GM18868 (cell line): ENCODE data around the gene CSDE1.
A peak's percentile ranks its signal among the peaks of the same experiment; 100 is the strongest.
"Not testable (repeated sequence)": the region's sequence is repeated elsewhere in the genome, so short reads cannot be mapped to it uniquely, and the experiment has no call there.

Experiments
- ATAC-seq: cut with Tn5 transposase; IDR thresholded peaks from one replicate; pipeline ENCODE4 v1.9.1; 2021; ENCODE audit warnings: mild to moderate bottlenecking, moderate library complexity; ENCODE audit not compliant: unreplicated experiment

Gene CSDE1

DNA sequence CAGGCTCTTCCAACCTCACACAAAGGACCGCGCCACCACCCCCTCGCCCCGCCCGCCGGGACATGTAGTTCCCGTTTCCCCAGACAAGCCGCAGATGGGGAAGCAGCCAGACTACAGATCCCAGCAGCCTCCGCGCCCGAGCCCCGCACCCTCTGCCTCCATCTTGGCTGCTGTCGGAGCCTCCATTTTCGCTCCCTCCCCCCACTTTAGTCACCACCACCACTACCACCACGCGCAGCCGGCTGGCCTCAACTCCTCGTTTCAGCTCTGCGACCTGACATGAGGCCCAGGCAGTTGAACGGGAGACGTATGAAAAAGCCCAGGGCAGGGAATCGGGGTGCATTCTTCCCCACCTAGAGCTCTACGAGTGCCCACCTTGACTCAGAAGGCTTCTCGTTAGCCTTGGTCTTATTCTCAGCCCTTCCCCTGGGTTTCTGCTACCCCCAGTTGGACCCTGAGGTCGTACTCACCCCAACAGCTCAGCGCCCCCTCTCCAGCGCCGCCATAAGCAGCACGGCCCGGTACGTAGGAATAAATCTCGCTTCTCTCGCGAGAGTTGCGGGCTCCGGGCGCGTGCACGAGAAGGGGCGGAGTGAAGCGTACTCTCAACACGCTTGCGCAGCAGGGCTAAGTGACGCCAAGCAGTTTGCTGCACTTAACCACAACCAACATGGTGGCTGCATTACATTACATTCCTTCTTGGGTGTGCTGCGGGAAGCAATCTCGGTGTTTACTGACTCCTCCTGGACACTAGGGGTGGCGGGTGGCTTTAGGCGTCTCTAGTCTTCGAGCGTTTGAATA lies at the start of gene CSDE1:
CSDE1 (minus strand) TSS at position 530 of the 801 bp plus-strand sequence. CDS start 18,094 bp downstream, outside the sequence.
- ATAC-seq = peak; percentile 83

DNA sequence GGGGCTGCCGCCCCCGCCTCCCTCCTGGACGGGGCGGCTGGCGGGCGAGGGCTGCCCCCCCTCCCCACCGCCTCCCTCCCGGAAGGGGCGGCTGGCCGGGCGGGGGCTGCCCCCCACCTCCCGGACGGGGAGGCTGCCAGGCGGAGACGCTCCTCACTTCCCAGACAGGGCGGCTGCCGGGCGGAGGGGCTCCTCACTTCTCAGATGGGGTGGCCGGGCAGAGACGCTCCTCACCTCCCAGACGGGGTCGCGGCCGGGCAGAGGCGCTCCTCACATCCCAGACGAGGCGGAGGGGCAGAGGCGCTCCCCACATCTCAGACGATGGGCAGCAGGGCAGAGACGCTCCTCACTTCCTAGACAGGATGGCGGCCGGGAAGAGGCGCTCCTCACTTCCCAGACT lies 46.7 kb upstream of the CSDE1 start:
- ATAC-seq = not testable (repeated sequence)

DNA sequence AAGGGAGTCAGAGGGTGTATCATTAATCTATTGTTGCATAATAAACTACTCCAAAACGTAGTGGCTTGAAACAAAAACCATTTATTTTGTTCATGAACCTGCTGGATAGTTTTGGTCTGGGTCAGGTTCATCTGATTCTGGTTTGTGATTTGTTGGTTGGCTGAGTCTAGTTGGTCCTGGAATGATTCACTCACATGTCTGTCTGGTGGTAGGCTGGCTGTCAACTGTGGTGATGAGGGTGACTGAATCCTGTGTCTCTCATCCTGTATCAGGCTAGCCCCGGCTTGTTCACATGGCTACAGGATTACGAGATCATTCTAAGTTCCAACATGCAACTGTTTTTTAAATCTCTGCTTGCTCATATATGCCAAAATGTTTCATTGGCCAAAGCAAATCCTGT lies 45.2 kb upstream of the CSDE1 start:
- peak; percentile 59 for ATAC-seq

DNA sequence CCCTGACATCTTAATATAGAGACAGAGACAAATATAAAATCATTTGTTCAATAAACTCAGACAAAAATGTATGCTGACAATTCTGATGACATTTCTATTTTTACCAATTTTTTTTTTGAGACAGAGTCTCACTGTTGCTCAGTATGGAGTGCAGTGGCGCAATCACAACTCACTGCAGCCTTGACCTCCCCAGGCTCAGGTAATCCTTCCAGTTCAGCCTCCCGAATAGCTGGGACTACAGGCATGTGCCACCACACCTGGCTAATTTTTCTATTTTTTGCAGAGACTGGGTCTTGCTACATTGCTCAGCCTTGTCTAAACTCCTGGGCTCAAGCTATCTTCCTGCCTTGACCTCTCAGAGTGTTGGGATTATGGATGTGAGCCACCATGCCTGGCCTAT lies 36.3 kb upstream of the CSDE1 start:
- no peak for ATAC-seq

DNA sequence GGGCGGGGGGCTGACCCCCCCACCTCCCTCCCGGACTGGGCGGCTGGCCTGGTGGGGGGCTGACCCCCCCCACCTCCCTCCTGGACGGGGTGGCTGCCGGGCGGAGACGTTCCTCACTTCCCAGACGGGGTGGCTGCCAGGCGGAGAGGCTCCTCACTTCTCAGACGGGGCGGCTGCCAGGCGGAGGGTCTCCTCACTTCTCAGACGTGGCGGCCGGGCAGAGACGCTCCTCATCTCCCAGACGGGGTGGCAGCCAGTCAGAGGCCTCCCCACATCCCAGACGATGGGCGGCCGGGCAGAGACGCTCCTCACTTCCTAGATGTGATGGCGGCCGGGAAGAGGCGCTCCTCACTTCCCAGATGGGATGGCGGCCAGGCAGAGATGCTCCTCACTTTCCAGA lies 32.8 kb upstream of the CSDE1 start:
- not testable (repeated sequence) for ATAC-seq

DNA sequence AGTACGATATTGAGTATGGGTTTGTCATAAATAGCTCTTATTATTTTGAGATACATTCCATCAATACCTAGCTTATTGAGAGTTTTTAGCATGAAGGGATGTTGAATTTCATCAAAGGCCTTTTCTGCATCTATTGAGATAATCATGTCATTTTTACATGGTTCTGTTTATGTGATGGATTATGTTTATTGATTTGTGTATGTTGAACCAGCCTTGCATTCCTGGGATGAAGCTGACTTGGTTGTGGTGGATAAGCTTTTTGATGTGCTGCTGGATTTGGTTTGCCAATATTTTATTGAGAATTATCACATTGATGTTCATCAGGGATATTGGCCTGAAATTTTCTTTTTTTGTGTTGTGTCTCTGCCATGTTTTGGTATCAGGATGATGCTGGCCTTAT lies 28.7 kb upstream of the CSDE1 start:
- ATAC-seq = not testable (repeated sequence)

DNA sequence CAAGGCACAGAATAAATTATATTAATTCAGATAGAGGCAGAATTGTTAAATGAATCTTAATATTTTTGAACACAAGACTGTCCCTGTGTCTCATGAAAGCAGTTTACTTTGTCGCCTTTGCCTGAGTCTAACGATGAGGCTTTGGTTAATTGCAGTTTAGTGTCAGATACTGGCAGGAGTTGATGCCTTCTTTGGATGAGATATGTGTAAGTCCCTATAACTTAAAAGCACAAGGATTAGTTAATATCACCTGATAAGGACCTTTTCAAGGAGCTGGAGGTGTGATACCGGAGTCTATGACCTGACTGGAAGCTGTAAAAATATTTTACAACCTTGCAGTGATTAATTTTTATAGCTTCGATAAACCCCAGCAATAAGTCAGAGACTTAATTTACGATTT lies 24.7 kb upstream of the CSDE1 start:
- no peak for ATAC-seq

DNA sequence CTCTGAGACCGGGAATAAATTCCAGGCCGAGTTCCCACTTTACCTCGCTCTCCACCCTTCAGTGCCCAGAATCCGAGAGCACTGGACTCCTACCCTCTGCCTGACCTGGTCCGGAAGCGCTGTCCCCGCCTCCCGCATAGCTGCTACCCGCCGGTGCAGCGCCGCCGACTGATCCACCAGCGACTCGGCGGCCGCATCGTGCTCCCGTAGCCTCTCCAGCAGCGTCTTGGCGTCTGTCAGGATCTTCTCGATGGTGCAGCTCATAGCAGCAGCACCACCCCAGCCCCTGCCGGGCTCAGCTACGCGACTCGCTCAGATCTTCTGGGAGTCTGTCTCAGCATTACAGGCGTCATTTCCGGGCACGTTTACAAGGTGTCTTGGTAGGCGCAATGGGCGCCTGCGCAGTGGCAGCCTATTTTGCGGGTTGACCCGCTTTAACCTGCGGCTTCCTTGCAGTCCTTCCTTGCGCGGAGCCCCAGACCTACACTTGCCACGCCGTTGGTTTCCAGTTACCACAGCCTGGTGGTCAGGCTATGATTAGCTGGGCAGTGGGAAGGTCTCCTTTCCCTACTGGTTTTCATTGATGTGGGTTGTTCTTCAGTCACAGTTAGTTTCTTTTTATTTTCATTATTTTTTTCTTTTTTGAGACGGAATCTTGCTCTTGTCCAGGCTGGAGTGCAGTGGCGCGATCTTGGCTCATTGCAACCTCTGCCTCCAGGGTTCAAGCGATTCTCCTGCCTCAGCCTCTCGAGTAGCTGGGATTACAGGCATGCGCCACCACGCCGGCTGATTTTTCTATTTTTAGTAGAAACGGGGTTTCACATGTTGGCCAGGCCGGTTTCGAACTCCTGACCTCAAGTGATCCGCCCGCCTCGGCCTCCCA lies 22.8 kb upstream of the CSDE1 start, which contains the start of gene SIKE1:
SIKE1 (minus strand) TSS at position 342 of the 883 bp plus-strand sequence; CDS start at position 264, 78 bp downstream.
- peak; percentile 100 for ATAC-seq

DNA sequence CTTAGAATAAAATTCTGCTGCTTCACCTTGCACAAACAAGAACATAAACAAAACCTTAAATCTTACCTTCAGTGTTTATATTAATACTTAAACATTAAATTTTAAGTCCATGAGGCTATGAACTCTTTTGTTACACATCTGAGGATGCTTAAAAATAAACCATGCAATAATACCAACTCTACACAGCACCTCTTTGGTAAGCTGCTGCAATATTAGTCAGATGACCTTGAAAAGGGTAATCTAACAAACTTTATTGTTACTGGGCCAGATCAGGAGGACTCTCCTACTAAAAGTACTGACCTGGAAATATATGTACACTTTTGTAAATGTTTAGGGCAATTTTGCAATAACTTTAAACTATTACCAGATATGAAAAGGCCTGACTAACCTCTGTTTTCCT lies 21.9 kb upstream of the CSDE1 start:
- ATAC-seq = no peak

DNA sequence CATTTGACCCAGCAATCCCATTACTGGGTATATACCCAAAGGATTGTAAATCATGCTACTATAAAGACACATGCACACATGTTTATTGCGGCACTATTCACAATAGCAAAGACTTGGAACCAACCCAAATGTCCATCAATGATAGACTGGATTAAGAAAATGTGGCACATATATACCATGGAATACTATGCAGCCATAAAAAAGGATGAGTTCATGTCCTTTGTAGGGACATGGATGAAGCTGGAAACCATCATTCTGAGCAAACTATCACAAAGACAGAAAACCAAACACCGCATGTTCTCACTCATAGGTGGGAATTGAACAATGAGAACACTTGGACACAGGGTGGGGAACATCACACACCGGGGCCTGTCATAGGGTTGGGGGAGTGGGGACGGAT lies 18.9 kb upstream of the CSDE1 start:
- ATAC-seq = not testable (repeated sequence)

DNA sequence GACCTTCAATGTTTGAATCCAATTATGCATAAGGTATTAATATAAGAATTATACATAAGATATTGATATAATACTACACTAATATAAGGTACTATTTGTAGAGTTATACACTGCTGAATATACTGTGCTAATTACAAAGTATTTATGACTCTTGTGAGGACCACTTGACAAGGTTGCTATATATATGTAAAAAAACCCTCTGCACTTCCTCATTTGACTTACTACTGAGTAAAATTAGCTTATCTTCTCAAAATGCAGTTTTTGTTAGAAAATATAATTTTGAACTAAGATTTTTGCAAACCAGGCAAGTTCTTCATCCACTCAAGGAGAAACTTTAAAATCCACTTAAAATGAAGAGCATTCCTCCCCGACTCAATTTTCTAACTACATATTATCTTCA lies 14.2 kb upstream of the CSDE1 start:
- ATAC-seq = no peak

DNA sequence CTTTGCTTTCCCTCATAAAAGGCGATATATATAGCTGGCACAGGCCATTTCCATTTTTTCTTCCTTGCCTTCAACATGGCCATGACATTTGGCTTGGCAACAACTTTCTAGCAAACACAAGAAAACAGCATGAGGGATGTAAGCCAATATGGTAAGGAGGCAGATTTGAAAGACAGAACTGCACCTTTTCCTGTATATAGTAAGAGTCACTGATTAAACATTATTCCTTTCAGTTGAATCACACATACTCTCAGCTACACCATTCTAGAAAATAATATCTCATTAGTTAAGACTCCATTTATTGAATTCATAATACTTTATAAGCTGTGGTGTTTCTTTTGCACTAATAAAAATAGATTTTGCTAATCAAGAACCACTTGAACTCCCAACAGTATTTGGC lies 13.2 kb upstream of the CSDE1 start:
- no peak for ATAC-seq

DNA sequence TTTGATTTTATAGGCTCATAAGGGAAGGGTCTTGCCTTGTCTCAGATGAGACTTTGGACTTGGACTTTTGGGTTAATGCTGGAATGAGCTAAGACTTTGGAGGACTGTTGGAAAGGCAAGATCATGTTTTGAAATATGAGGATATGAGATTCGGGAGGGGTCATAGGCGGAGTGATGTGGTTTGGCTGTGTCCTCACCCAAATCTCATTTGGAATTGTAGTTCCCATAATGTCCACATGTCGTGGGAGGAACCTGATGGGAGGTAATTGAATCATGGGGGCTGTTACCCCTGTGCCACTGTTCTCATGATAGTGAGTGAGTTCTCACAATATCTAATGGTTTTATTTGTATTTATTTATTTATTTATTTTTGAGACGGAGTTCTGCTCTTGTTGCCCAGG lies 6.9 kb upstream of the CSDE1 start:
- no peak for ATAC-seq

DNA sequence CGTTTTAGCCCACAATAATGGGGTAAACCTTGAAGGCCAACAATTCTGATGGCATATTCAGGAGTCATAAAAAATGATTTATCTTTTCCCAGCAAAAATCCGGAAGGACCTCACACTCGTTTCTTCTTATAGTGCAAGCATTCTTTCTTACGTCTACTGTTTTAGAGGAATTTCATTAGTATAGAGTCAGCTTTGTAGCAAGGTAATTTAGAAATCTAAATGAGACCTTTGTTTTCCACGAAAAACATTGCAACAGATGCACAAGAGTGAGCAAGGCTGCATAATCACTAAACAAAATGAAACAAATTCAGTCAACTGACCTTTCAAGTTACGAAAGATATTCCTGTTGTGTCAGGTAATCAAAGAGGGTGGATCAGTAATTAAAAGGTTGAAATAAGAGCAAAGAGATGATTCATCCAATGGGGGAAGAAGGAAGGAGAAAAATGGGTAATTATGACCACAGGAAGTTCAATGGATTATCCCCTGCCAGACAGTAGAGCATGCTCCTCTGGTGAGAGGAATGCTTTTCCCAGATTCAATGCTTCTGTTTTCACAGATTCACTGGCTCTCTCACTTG lies 560 bp upstream of the CSDE1 start:
- no peak for ATAC-seq

DNA sequence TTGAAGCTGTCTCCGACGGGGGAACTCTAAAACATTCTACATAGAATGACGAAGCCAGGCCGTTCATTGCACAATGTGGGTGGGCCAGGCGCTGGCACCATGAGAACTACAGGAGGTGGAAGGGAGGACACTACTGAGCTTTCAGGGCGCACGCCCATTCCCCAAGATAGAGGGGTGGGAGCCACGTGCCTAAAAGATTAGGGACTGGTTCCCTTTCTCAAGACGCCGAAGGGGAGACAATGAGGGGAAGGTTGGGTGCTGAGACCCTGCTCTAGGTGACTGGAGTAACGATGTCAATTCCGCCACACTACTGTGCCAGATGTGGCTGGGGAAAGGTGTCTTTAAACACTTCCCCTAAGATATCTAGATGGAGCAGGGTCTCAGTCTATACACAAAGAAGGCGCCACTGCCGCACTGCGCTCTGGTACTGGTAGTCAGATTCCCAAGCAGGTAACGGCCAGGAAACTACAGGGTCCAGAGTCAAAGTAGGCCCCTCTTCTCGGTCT lies 782 bp downstream of the CSDE1 start:
- no peak for ATAC-seq

DNA sequence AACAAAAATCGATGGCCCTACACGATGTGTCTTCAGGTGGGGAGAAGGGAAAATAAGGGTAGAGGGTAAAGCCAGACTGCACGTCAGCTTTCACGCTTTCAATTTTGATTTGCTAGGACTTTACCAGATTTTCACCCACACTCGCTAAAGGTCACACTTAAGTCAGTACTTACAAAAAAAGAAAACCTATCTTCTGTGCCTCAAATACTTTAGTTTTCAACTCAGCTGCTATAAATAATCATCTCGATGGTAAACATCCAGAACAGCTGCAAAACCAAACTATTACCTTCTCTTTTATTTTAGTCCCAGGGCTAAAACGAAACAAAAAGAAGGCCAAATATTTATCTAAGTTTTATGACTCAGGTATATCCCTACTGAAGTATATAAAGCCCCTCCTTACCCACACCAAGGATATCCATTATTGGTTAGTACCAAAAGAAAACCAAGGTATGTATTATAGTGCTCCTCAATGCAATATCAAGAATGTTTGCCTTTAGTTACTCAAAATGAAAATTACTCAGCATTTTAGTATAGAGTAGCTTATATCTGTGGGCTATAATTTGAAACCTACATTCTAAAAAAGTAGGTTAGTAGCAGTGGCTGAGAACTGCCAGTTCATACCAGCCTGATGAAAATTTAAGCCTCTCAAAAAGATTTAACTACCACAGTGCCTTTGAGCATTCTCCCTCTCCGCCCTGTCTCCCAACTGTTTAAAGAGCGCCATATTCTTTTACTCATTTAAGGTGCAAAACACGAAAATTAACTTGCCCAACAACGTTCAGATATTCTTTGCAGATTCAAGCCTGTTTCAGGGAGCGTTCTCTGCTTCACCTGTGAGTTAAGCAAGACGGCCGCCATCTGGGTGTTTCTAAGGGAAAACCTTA lies 1.5 kb downstream of the CSDE1 start:
- peak; percentile 38 for ATAC-seq

DNA sequence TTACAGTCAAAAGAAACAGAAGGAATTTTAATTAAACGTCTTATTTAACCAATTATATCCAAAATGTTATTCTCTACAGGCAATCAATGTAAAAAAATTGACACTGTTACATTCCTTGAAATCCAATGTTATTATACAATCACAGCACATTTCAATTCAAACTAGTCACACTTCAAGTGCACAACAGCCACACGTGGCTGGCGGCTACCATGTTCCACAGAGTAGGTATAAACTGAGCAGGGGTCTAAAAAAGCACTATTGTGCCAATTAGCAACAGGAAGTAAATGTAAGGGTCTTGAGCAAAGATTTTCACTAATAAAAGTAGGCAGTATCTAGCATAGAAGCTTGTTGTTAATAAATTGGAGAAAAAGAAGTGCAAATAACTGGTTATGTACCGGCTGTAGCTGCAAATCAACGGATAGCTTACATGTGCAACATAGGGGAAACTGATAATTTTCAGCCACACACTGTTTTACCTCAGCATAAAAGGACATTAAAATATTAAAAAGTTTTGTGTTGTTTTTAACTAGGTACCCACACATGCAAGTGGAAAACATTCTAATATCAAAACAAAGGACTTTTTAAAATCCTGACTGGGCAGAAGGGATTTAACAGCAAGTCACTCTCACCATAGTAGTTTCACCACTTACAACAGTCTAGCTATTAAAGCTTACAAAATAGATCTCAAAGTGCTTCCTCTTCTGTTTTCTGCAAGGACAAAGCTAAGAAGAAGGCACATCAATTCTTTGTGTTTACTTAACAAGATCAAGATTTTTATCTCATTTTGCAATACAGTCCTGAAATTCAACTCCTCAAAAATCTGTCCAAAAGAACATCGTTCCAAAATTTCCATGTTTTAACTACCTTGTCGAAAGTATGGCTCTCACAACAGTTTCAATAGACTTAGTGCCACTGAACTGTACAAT lies 2.5 kb downstream of the CSDE1 start:
- ATAC-seq = no peak

DNA sequence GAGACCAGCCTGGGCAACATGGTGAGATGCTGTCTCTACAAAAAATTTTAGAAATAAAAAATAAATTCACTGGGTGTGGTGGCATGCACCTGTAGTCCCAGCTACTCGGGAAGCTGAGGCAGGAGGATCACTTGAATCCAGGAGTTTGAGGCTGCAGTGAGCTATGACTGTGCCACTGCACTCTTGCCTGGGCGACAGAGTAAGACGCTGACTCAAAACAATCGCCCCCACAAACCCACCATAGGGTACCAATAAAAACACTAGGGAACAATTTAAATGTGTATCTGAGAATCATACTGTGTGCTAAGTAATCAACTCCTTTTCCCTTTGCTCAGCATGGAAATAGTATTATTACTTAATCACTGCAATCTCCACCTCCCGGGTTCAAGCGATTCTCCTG lies 4.1 kb downstream of the CSDE1 start:
- not testable (repeated sequence) for ATAC-seq

DNA sequence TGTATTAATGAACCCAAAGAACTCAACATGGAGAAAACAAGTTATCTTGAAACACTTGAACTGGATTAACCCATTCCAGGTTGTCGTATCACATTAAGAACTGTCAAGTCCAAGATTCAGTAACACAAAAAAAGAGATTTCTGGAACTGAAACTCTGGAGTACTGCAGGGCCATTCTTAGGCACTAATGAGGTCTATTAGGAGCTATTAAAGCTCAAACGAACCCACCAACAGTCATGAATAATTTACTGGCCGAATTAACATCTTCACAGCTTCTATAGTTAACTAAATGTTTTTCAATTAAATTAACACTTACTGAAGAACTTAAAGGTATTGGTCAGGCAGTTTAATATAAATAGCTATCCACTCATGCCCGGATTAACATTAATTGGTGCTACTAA lies 4.6 kb downstream of the CSDE1 start:
- ATAC-seq = no peak
